HG02970 (cell line): ENCODE results near the gene PIAS1.
"Not testable (repeated sequence)": the region's sequence is repeated elsewhere in the genome, so short reads cannot be mapped to it uniquely, and the experiment has no call there.

Experiments
- ATAC-seq: cut with Tn5 transposase; IDR thresholded peaks from one replicate; pipeline ENCODE4 v1.9.1; 2021; ENCODE audit warnings: mild to moderate bottlenecking, moderate library complexity, moderate number of reproducible peaks; ENCODE audit not compliant: unreplicated experiment, low FRiP score

PIAS1 gene

GRCh38 chr15:68211656-68212320 is 157.7 kb downstream of the PIAS1 start:
- ATAC-seq, result no peak

GRCh38 chr15:68213491-68213845 is 159.4 kb downstream of the PIAS1 start:
- not testable (repeated sequence) for ATAC-seq

GRCh38 chr15:68213991-68214837 is 160.1 kb downstream of the PIAS1 start:
- no peak for ATAC-seq

GRCh38 chr15:68214838-68215254 is 160.7 kb downstream of the PIAS1 start:
- ATAC-seq, result no peak

GRCh38 chr15:68217341-68217740 is 163.2 kb downstream of the PIAS1 start:
- no peak for ATAC-seq

GRCh38 chr15:68218331-68218730 is 164.2 kb downstream of the PIAS1 start:
- no peak for ATAC-seq

- no peak for ATAC-seq
Observed at GRCh38 chr15:68218847-68219798, 165.0 kb downstream of the PIAS1 start.

GRCh38 chr15:68220489-68220888 is 166.4 kb downstream of the PIAS1 start:
- no peak for ATAC-seq

GRCh38 chr15:68220967-68221366 is 166.9 kb downstream of the PIAS1 start:
- ATAC-seq, result no peak

- not testable (repeated sequence) for ATAC-seq
Observed at GRCh38 chr15:68221530-68222431, 167.7 kb downstream of the PIAS1 start.

GRCh38 chr15:68222432-68222743 is 168.3 kb downstream of the PIAS1 start:
- not testable (repeated sequence) for ATAC-seq

- no peak for ATAC-seq
Observed at GRCh38 chr15:68223171-68223570, 169.1 kb downstream of the PIAS1 start.

- ATAC-seq, result no peak
Observed at GRCh38 chr15:68224108-68224507, 170.0 kb downstream of the PIAS1 start.

- no peak for ATAC-seq
Observed at GRCh38 chr15:68224546-68225250, 170.6 kb downstream of the PIAS1 start.

- not testable (repeated sequence) for ATAC-seq
Observed at GRCh38 chr15:68225442-68225841, 171.3 kb downstream of the PIAS1 start.

- no peak for ATAC-seq
Observed at GRCh38 chr15:68227643-68228142, 173.6 kb downstream of the PIAS1 start.

- ATAC-seq, result no peak
Observed at GRCh38 chr15:68228143-68228970, 174.2 kb downstream of the PIAS1 start.

GRCh38 chr15:68228971-68229385 is 174.9 kb downstream of the PIAS1 start:
- ATAC-seq, result no peak
